GM21423 (cell line): Measurements from ENCODE around the gene MED13L.

Experiments
- ATAC-seq: cut with Tn5 transposase; IDR thresholded peaks from one replicate; pipeline ENCODE4 v1.9.1; 2021; ENCODE audit warnings: mild to moderate bottlenecking, moderate library complexity; ENCODE audit not compliant: unreplicated experiment

MED13L gene

DNA sequence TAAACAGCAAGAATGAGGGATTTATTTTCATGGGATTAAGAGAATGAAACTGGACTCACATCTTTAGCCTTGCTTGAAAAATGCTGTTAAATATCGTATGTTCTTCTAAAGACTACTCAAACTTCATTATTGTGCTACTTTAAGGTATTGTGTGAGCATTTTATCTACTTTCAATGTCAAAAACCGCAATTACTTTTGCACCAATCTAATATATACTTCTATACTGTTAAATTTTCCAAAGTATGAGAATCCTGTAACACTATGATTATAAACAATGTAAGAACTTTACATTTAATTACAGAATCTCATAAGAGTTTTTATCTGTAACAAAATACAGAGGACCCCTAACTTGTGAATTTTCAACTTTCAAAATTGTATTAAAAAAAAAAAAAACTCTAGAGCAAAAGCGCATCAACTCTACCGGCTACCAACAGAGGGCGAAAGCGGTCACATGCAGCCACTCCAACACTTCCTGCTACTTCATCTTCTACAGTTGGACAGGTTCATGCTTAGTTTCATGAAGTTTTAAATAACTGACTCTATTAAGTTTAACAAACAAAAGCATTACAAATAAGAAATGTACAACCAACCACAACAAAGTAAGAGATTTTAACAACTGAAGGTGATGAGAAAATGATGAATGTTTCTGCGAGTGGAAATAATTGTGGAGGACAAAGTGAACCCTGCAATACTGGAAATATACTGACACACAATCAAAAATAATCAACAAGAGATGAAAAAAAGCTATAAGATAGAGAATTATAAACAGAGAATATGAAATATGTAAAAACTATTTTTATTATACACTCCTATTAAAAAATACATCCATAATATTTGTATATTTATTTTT is 210.9 kb downstream of the MED13L start:
- no peak for ATAC-seq

DNA sequence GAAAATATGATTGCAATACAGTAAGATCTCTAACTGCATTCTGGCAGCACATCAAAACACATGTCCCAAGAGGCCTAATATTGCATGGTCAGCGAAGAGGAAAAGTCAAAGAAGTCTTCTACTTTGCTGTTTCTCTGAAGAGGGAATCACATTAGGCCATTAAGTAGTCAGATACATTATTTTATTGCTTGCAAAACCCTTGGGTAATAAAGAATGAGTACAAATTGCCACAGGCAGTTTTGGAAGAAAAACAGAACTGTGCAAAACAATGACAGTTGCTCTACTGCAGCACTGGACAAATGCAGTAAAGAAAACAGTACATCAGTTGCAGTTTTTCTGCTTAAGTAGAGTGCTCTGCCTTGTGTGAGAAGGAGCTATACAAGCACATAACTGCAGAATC is 211.9 kb downstream of the MED13L start:
- no peak for ATAC-seq

DNA sequence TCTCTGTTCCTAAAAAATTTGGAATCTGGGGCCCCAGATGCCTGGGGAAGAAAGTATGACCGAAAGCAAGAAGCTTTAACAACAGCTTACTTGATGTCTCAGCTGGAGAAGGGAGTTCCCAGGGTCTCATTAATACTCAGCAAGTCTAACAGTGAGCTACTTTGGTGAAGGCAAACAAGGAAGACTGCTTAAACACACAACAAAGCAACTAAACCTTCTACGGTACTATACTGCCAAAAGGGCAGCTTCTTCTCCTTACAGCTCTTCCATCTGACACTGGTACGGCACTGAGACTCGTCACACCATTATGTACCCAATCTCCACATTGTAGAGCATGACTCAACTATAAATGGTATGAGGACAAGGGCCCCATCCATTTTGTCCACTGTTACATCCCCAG is 213.0 kb downstream of the MED13L start:
- ATAC-seq, result no peak

DNA sequence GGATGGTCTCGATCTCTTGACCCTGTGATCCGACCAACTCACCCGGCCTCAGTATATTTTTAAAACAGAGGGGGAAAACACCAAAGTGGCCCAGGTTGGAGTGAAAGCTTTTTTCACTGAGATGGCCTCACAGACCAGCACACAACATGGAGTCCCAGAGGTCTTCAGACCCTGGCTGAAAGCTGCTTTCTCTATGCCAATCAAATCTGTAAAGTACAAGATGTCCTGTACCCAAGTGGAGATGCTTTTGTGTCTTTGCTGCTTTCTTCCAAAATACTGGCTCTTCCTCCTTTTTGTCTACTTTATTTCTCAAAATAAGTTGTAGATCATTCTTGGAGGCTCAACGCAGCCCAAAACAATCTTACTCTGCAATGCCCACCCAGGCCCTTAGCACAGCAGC is 214.8 kb downstream of the MED13L start:
- no peak for ATAC-seq

DNA sequence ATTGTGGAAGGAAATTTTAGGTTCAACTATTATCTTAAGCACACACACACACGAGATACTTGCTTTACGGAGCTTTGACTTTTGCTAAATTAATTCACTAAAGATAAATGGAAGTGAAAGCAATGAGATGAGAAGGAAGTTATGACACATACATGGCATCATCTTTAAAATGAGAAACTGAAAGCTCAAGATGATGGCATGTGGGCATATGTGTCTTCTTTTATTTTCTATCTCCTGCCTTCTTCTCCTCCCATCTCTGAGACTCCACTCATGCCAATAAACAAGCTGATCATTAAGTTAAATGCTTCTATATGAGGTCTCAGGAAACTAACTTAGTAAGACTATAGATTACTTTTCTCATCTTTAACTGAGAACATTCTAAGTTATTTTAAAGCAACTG is 216.7 kb downstream of the MED13L start:
- peak; percentile 91 for ATAC-seq

DNA sequence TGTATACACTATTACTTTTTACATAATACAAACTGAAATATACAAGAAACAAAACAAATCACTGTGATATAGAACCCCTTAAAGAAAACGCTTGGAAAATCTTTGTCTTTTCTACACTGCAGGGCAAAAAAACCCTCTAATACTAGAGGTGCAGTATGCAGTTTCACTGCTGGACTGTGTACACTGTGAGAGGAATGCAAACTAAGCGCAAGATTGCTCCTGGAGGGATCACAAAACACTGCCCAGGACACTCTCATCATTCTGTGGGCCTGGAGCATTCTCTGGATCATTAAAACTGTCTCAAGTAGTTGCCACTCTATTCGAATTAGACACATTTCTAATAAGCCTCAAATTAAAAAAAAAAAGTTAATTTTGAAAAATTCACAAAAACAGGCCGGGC is 217.6 kb downstream of the MED13L start:
- no peak for ATAC-seq

DNA sequence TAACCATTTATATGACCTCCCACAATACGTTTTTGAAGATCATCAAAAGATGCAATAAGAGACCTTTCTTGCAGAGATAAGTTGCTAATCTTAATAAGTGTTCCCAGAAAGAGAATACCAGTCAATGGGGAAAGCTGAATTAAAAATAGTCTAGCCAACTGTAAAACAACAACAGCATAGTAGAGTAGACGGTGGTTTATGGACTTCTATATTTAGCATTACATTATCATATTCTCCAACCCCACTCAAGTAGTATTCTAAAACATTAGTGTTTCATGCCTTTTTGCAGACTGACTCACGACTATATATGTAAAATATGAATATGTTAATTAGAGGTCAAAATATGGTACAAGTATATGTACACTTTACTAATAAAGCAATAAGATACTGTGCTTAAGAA is 218.9 kb downstream of the MED13L start:
- no peak for ATAC-seq

DNA sequence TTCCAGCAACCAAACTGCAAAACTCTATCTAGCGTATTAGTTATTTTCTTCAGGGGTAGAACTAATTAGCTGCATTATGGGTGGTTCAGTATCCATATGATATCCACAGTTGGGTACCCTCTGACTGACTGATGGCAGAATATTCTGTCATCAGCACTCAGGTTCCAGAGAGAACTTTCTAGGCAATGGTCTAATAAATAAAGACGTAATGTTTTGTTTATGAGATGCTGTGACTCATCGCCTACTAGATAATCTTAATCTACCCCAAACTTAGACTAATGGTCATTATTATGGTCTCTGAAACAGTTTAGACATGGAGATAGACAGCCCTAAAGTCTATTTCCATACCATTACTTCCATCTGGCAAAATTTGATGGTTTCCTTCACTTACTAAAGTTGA is 220.1 kb downstream of the MED13L start:
- no peak for ATAC-seq

DNA sequence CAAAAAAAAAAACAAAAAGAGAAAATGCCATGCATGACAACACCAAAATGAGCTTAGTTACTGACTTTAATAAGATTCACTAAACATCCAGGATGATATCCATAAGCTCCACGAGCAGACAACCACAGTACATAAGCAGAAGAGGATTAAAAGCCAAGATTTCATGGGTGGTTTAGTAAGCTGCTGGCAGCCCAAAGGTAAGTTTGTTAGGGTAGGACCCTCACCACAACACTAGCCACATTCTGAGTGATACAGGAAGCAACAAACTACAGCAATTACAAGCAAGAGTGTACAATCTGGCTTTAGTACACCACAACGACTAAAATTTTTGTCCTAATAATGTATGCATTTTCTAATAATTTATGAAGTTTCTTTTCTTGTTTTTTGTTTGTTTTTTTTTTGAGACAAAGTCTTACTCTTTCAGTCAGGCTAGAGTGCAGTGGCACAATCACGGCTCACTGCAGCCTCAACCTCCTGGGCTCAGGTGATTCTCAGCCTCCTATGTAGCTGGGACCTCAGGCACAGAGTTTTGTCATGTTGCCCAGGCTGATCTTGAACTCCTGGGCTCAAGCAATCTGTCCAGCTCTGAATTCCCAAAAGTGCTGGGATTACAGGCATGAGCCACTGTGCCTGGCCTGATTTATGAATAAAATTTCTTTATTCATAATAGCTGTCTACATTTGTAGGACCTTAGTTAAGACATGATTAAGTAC is 221.4 kb downstream of the MED13L start:
- ATAC-seq, result no peak

DNA sequence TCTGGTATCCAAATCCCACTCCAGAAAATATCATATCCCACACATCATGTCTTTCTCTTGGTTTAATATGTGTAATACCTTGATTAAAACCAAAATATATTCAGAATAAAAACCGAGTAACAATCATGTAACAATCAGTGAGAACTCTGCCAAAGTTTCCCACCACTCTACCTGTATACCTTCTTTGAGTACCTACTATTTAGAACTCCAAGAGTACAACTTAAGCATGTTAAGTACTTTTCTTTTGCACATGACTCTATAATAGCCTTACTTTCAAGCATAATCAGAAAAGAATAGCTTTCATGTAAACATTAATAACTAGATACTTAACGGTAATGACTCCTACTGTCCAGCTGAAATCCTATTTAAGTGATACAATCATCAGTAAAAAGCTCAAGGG is 223.2 kb downstream of the MED13L start:
- ATAC-seq, result no peak

DNA sequence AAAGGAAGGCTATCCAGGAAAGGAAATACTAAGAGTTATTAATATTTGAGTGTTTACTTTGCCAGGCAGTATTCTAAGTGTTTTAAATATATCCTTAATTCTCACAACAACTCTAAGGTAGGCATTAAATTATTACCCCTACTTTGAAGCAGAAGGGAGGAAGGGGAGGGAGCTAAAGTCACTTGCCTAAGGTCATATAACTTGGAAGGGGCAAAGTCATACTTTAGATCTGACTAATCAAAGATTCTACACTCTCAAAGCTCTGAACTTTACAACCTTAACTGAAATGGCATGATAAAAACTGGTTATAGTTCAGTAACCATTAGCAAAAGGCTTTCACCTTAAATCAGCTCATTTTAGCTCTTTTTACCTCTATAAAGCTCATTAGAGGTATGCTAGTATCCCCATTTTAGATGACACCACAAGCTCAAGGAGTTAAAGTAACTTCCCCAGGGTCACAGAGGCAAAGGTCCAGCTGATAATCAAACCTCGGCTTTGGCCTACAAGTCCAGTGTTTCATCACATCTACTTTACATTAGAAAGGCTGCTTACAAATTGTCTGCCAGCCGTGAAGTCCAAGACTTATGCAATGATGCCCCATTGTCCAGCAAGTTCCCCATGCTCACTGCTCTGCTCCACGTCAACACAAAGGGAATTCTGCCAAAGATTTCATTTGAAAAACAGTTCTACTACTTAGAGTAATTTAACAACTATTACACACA is 223.9 kb downstream of the MED13L start:
- no peak for ATAC-seq

DNA sequence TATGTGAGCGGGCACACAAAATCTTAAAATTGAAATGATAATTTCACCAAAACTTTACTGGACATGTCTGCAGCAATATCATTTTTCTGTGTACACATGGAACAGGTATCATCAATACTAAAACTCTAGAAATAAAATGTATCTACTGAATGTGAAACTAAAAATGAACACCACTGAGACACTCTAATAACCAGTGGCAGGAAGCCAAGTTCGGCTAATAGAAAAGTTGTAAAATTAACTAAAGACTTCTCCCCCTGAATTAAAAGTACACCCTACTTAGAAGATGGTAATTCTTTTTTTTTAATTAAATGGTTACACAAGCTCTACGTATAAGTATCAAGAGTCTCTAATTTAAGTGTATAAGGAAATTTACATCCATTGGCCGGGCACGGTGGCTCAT is 227.2 kb downstream of the MED13L start:
- no peak for ATAC-seq

DNA sequence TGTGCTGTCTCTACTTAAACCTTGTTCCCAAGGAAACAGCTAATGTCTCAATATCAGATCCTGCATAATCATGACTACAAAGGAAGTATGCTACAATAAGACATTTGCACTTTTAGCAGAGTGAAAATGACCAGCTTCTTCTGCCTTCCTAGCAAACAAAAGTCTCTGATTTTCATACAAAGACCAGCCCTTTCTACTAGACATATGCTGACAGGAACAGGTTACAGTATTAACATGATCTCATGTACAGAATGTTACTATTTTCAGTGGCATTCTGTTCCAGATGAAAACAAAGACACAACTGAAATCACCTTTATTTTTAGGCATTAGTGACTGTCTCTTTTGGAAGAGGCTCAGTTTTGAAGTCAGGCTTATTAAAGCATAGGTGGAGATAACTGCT is 228.6 kb downstream of the MED13L start:
- ATAC-seq, result no peak

DNA sequence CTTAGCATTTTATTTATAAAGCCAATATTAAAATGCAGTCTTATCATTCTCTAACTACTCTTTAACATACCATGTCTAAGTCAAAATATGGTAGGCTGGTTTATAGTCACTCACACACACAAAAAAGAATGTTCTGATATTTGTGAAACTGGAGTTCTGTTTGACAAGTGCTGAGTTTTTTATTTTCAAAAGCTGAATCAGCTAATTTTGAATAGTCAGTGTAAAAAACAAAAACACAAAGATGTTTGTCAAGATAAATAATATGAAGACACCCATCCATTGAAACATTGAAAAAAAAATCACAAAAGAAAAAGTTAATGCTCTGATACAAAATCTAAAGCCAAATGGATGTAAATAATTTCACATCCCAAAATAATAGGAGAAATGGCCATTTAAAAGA is 231.5 kb downstream of the MED13L start:
- no peak for ATAC-seq

DNA sequence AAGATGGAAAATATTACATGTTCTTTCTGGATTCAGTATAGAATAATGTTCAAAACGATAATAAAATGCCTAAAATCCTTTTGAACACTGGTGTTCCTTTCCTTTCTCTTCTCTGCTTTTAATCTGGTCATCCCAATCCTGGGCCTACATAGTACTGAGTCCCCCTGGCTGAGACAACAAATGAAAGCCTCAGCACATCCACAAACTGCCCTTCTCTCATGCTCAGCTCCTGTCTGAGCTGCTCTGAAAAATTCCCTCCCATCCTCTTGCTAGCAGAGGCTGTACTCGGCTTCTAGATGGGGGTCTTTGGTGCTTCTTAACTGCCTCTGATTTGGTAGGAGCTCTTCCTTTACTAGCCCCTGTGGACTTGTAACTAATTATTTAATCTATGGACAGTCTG is 232.3 kb downstream of the MED13L start:
- ATAC-seq, result no peak

DNA sequence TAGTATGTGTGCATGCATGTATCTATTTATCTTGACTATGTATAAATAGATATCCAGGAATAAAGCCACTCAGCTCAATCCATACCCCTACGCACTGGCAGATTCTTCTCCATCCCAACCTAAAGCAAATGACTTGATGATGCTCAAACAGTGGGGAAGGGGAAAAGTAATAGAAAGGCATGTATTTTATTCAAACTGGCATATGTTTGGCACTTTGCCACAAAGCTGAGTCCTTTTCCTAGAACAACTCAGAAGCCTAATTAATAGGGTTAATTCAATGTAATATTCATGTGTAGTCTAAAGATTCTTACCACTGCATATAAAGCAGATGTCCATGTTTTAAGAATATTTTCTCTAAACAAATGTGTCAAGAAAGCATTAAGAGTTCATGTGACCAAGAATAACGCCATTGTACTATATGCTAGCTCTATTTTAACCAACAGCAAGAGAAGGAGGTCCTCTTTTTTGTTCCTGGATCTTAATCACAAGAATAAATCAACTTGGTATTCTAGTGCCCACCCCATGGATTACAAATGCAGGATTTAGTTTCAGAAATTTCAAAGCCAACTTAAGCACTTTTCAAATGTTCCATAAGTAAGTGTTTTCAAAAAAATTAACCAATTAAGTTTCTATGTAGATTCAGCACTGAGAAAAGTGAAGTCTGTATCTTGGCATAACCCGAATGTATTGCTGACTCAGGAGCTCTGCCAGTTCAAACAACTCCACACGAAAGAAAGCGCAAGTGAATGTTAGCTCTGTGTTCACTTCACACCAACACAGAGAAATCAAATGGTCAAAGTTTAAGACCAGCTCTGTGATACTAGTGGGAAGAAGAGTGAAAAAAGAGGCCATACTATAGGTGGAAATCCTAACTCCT is 233.6 kb downstream of the MED13L start:
- ATAC-seq, result no peak

DNA sequence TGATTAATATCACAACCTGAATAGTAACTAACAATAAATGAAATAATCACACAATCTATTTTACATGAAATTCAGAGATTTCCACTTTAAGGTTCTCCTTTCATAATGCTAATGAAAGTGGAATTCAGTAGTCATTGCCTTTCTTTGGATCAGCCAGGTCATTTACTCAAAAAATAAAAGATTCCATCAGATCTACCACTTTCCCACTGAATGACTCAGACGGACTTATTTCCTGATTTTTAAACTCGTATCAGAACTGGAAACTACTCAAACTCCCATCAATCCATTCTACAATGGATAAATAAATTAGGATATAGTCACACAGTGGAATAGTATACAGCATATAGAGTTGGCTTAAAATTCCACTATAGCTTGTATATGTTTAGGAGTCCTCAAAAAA is 237.1 kb downstream of the MED13L start:
- no peak for ATAC-seq

DNA sequence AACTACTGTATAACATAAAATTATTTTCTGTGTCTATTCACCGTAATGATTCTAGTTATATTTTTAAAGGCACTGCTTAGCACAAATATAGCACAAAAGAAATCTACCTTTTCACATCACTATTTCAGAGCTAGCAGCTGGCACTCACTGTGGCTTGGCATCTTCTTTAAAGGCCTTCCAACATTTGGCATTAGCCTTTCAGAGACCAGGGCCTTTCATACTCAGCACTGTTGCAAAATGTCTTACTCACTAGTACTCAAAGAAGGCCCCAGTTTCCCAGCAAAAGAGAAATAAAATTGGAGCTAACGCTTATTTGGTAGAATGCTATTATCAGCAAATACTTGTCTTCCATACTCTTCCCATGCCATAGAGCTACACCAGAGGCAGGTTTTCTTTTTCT is 238.4 kb downstream of the MED13L start:
- ATAC-seq, result no peak

DNA sequence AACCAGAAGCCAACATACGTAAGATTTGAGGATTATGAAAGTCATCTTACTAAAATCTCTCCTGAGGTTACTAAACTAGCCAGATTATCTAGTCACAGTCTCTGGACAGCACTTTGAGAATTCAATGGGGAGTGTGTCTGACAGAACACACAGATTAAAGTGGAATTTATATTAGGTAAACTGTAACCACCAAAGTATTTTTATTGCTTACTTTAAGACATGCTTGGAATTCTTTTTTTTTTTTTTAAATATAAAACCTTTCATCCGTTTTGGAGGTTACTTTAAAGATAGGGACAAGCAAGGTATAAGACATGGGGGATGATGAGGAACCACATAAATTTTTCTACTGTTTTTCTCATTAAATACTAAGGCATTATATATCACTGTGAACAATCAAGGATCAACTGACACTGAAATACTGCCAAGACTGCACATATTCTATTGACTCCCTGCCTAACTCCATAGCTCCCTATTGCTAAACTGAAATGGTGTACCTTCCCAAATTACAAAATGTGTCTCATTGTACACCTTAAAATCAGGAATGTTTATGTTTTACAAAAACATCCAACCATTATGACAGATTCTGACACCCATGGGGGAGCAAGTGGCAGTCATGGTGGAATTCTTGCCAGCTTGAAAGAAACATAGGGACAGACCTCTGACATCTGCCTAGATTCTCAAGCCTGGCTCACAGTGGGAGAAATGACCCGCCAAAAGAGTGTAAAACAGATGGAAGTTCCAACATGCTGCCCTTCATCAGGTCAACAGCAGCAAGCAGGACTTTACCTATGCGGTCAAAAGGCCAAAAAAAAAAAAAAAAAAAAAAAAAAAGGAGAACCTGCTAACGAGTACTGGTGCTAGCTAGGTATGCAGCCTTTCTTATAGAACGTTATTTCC is 239.3 kb downstream of the MED13L start:
- ATAC-seq, result no peak

DNA sequence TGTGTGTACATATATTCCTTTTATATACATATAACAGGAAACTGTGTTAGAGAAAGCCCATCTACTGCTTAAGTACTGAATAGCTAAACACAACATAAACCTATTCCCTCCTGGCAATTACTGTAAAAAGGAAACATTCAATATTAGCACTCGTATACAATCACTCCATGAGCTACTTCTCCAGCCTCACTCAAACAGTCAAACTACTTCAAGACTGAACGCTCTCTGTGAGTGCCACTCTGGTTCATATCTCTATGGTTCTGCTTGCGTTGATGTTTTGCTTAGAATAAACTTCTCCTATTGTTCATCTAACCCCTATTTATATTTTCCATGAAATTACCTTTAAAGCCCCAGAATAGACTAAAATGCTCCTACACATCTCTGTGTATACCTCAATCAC is 243.7 kb downstream of the MED13L start:
- ATAC-seq, result no peak
